Neural progenitor cell (in vitro differentiated cells): ENCODE data around the gene LIPM. TPM values are rescaled to one million over a fixed set of nuclear protein-coding genes. Genes with fewer than 3 reads are reported as not detected.

ENCODE experiments used
- DNase-seq: peaks from one replicate; pipeline ENCODE4 v3.0.0-alpha.2; 2016; ENCODE audit warnings: low spot score
- H2AFZ ChIP-seq: fragments of 200-600 bp; sonication (generic); replicated peaks from 2 replicates; pipeline ENCODE4 v1.6.1; 2016; ENCODE audit warnings: antibody characterized with exemption
- H3F3A ChIP-seq: fragments of 200-600 bp; sonication (generic); 2 replicates; pipeline ENCODE4 v1.6.1; 2016; ENCODE audit warnings: antibody characterized with exemption, low read depth
- H3K27ac ChIP-seq: fragments of 200-600 bp; sonication (generic); 2 replicates; pipeline ENCODE4 v1.5.1; 2016; ENCODE audit warnings: mild to moderate bottlenecking
- H3K27me3 ChIP-seq: fragments of 200-600 bp; sonication (generic); 2 replicates; pipeline ENCODE4 v1.6.1; 2016; ENCODE audit warnings: mild to moderate bottlenecking, moderate library complexity
- H3K36me3 ChIP-seq: fragments of 200-600 bp; sonication (generic); 2 replicates; pipeline ENCODE4 v1.5.1; 2016
- H3K4me1 ChIP-seq: fragments of 200-600 bp; sonication (generic); 2 replicates; pipeline ENCODE4 v1.6.1; 2016; ENCODE audit warnings: mixed run types
- H3K4me2 ChIP-seq: fragments of 200-600 bp; sonication (generic); 2 replicates; pipeline ENCODE4 v1.6.1; 2016
- H3K4me3 ChIP-seq: fragments of 200-600 bp; sonication (generic); 2 replicates; pipeline ENCODE4 v1.5.1; 2016
- H3K79me2 ChIP-seq: fragments of 200-600 bp; sonication (generic); 2 replicates; pipeline ENCODE4 v1.6.1; 2016; ENCODE audit warnings: low read depth
- H3K9ac ChIP-seq: fragments of 200-600 bp; sonication (generic); 2 replicates; pipeline ENCODE4 v1.6.1; 2016
- H3K9me3 ChIP-seq: fragments of 200-600 bp; sonication (generic); 2 replicates; pipeline ENCODE4 v1.5.1; 2016; ENCODE audit warnings: low read depth
- H4K20me1 ChIP-seq: fragments of 200-600 bp; sonication (generic); 2 replicates; pipeline ENCODE4 v1.6.1; 2016; ENCODE audit warnings: low read depth
- H3K27ac Mint-ChIP-seq: 3 replicates; pipeline ENCODE4 v1.8.0; 2021; ENCODE audit warnings: mixed read lengths
- H3K27me3 Mint-ChIP-seq: 2 replicates; pipeline ENCODE4 v1.8.0; 2022; ENCODE audit warnings: low read depth, mild to moderate bottlenecking, inconsistent platforms, moderate library complexity, mixed read lengths; ENCODE audit not compliant: insufficient read depth
- H3K36me3 Mint-ChIP-seq: 3 replicates; pipeline ENCODE4 v1.8.0; 2021; ENCODE audit warnings: mixed read lengths
- H3K4me1 Mint-ChIP-seq: 3 replicates; pipeline ENCODE4 v1.8.0; 2021; ENCODE audit warnings: mixed read lengths
- H3K4me3 Mint-ChIP-seq: 3 replicates; pipeline ENCODE4 v1.8.0; 2021; ENCODE audit warnings: mild to moderate bottlenecking, moderate library complexity, mixed read lengths
- H3K9me3 Mint-ChIP-seq: 3 replicates; pipeline ENCODE4 v1.8.0; 2020; ENCODE audit warnings: mixed read lengths
- CTCF ChIP-seq: fragments of 200-600 bp; sonication (generic); IDR thresholded peaks from 2 replicates; pipeline ENCODE4 v1.5.1; 2017; ENCODE audit warnings: antibody characterized with exemption, mild to moderate bottlenecking
- EZH2 ChIP-seq: fragments of 200-600 bp; sonication (generic); IDR thresholded peaks from 2 replicates; pipeline ENCODE4 v1.6.1; 2017; ENCODE audit warnings: antibody characterized with exemption, mild to moderate bottlenecking, moderate library complexity
- EZH2phosphoT487 ChIP-seq: fragments of 200-600 bp; sonication (generic); IDR thresholded peaks from 2 replicates; pipeline ENCODE4 v1.6.1; 2017; ENCODE audit warnings: antibody characterized with exemption
- total RNA-seq: library from RNA; depleted of rRNA; stranded (reverse); fragments of >200 nt; gene quantifications from 2 replicates; pipeline ENCODE4 v1.2.3, GENCODE V29; 2015; ENCODE audit warnings: low replicate concordance

LIPM gene
- total RNA-seq, 1 donor from 2014 or later: not detected

GRCh38 chr10:88858491-88858890 lies 56.0 kb downstream of the LIPM start:
- no peaks in the 10 kb centered on the region for H3K27me3 Mint-ChIP-seq
- H2AFZ ChIP-seq: no peak overlapping the region
- no peaks in the 10 kb centered on the region for H3K9me3 ChIP-seq
- no peaks in the 10 kb centered on the region for H3K36me3 Mint-ChIP-seq
- no peaks in the 10 kb centered on the region for H3K79me2 ChIP-seq
- no peaks in the 10 kb centered on the region for H3F3A ChIP-seq
- H4K20me1 ChIP-seq: no peaks in the 10 kb centered on the region
- H3K9me3 Mint-ChIP-seq: no peaks in the 10 kb centered on the region
- H3K4me2 ChIP-seq: no peak overlapping the region
- no peak overlapping the region for H3K9ac ChIP-seq
- TF ChIP-seq EZH2phosphoT487 (no peak), CTCF (no peak), EZH2 (no peak)
- H3K27me3 ChIP-seq: no peaks in the 10 kb centered on the region
- no peaks in the 10 kb centered on the region for H3K4me1 Mint-ChIP-seq
- DNase-seq: no peak
- H3K4me3 ChIP-seq: no peak overlapping the region
- no peak overlapping the region for H3K4me3 Mint-ChIP-seq
- no peak overlapping the region for H3K27ac Mint-ChIP-seq
- no peaks in the 10 kb centered on the region for H3K4me1 ChIP-seq
- H3K27ac ChIP-seq: no peak overlapping the region
- no peaks in the 10 kb centered on the region for H3K36me3 ChIP-seq

- TF ChIP-seq EZH2 (no peak), CTCF (no peak), EZH2phosphoT487 (no peak)
- H3K27me3 ChIP-seq: no peaks in the 10 kb centered on the region
- DNase-seq: no peak
Observed at GRCh38 chr10:88861036-88861435, 58.5 kb downstream of the LIPM start.

GRCh38 chr10:88865281-88865876 lies 62.8 kb downstream of the LIPM start:
- H3K4me1 Mint-ChIP-seq: no peaks in the 10 kb centered on the region

More at GRCh38 chr10:88861036-88861435, 58.5 kb downstream of the LIPM start:
- Histone ChIP-seq H3K79me2 (no peaks in the 10 kb centered on the region), H3K4me1 (no peaks in the 10 kb centered on the region), H2AFZ (no peak overlapping the region), H4K20me1 (no peaks in the 10 kb centered on the region), H3K9ac (no peak overlapping the region), H3K27ac (no peak overlapping the region), H3F3A (no peaks in the 10 kb centered on the region), H3K4me2 (no peak overlapping the region), H3K4me3 (no peak overlapping the region), H3K9me3 (no peaks in the 10 kb centered on the region), H3K36me3 (no peaks in the 10 kb centered on the region)
- no peaks in the 10 kb centered on the region for H3K36me3 Mint-ChIP-seq
- no peaks in the 10 kb centered on the region for H3K9me3 Mint-ChIP-seq
- H3K4me1 Mint-ChIP-seq: no peaks in the 10 kb centered on the region
- H3K27ac Mint-ChIP-seq: no peak overlapping the region
- H3K27me3 Mint-ChIP-seq: no peaks in the 10 kb centered on the region
- H3K4me3 Mint-ChIP-seq: no peak overlapping the region

More at GRCh38 chr10:88865281-88865876, 62.8 kb downstream of the LIPM start:
- no peak overlapping the region for H3K4me3 Mint-ChIP-seq
- H2AFZ ChIP-seq: peak overlapping the region; percentile 5
- H3K9me3 ChIP-seq: no peaks in the 10 kb centered on the region
- no peak for DNase-seq
- H3K27ac Mint-ChIP-seq: no peak overlapping the region
- no peaks in the 10 kb centered on the region for H3K4me1 ChIP-seq
- no peak overlapping the region for H3K27ac ChIP-seq
- H3K79me2 ChIP-seq: no peaks in the 10 kb centered on the region
- H3K4me2 ChIP-seq: no peak overlapping the region
- no peaks in the 10 kb centered on the region for H3K27me3 ChIP-seq
- H3K9me3 Mint-ChIP-seq: no peaks in the 10 kb centered on the region
- no peaks in the 10 kb centered on the region for H3F3A ChIP-seq
- no peak overlapping the region for H3K9ac ChIP-seq
- TF ChIP-seq CTCF: peak; percentile 3
- no peak for TF ChIP-seq EZH2
- TF ChIP-seq EZH2phosphoT487: no peak
- H3K4me3 ChIP-seq: no peak overlapping the region
- H3K36me3 Mint-ChIP-seq: no peaks in the 10 kb centered on the region
- no peaks in the 10 kb centered on the region for H3K27me3 Mint-ChIP-seq
- H3K36me3 ChIP-seq: no peaks in the 10 kb centered on the region
- no peaks in the 10 kb centered on the region for H4K20me1 ChIP-seq
